K562 (cell line): ENCODE data around the gene TXLNB. TPM values are rescaled to one million over a fixed set of nuclear protein-coding genes. Genes with fewer than 3 reads are reported as not detected.

ENCODE experiments used
- ATAC-seq: fragments of 200-7000 bp; cut with Tn5 transposase; 3 replicates; pipeline ENCODE4 v1.9.1; 2020; ENCODE audit warnings: moderate library complexity
- BruUV-seq: library from RNA; stranded (reverse); fragments of 400-500 nt; replicated peaks from 2 replicates; lab custom pipeline; 2021; lab: Mats Ljungman, UMichigan
- CTCF ChIA-PET: fragments of 300-600 bp; formaldehyde crosslinking; extraction: SDS; loops from one replicate; lab custom pipeline; 2021; ENCODE audit warnings: low intra/inter-chr PET ratio; lab: Yijun Ruan, JAX
- POLR2A ChIA-PET: fragments of 300-600, 350-650 bp; sonication (Branson Sonifier 250); formaldehyde crosslinking; extraction: SDS; loops from one replicate; lab custom pipeline; 2021; ENCODE audit warnings: antibody characterized with exemption, inconsistent platforms; lab: Yijun Ruan, JAX
- DNase-seq, 4 experiments: peaks; one replicate each; pipeline versions ENCODE4 v3.0.0 to v3.0.0-alpha.2; 2011 to 2018; ENCODE audit warnings: low spot score in 3 of 4, mixed read lengths in 3 of 4; ENCODE audit errors: extremely low read depth in 1 of 4
- FAIRE-seq: peaks from 2 replicates; lab custom pipeline; 2011; peaks lifted over from hg19 to GRCh38; lab: Jason Lieb, UNC
- H2AFZ ChIP-seq: 2 replicates; pipeline ENCODE4 v1.6.0; 2011; ENCODE audit warnings: low read depth, low read length, control low read depth, inconsistent platforms
- H3K27ac ChIP-seq: fragments of 200-600 bp; 3 replicates; pipeline ENCODE4 v1.8.0; 2011; ENCODE audit warnings: low read depth, mild to moderate bottlenecking, control low read depth, inconsistent platforms, low read length, moderate library complexity, mixed read lengths; ENCODE audit errors: extremely low read depth
- H3K27me3 ChIP-seq, 2 experiments: fragments of 300-600 bp in 1 of 2; 2 replicates in 1 of 2; 3 replicates in 1 of 2; pipeline versions ENCODE4 v1.6.0 to v1.8.0; 2011; ENCODE audit warnings: inconsistent platforms in 2 of 2, low read length in 2 of 2, mild to moderate bottlenecking in 1 of 2, mixed read lengths in 1 of 2, moderate library complexity in 1 of 2; ENCODE audit not compliant: control insufficient read depth in 2 of 2, insufficient read depth in 2 of 2
- H3K36me3 ChIP-seq: fragments of 300-600 bp; 3 replicates; pipeline ENCODE4 v1.8.0; 2011; ENCODE audit warnings: mild to moderate bottlenecking, low read length, inconsistent platforms; ENCODE audit not compliant: control insufficient read depth, insufficient read depth
- H3K4me1 ChIP-seq, 2 experiments: fragments of 200-600 bp in 1 of 2; replicated peaks in 1 of 2; 2 replicates in 1 of 2; 3 replicates in 1 of 2; pipeline versions ENCODE4 v1.5.1 to v1.8.0; 2011; ENCODE audit warnings: inconsistent platforms in 2 of 2, low read length in 2 of 2, mild to moderate bottlenecking in 1 of 2, mixed read lengths in 1 of 2, moderate library complexity in 1 of 2; ENCODE audit not compliant: control insufficient read depth in 2 of 2, insufficient read depth in 2 of 2
- H3K4me2 ChIP-seq: 2 replicates; pipeline ENCODE4 v1.6.1; 2011; ENCODE audit warnings: low read length, control low read depth, inconsistent platforms, mixed read lengths; ENCODE audit not compliant: insufficient read depth
- H3K4me3 ChIP-seq: fragments of 200-600 bp; sonication (generic), shearing (Covaris generic); 2 replicates; pipeline ENCODE4 v1.5.1; 2016; ENCODE audit warnings: control low read depth, inconsistent platforms
- H3K79me2 ChIP-seq: fragments of 200-600 bp; 3 replicates; pipeline ENCODE4 v1.8.0; 2011; ENCODE audit warnings: low read length, inconsistent platforms; ENCODE audit not compliant: control insufficient read depth, insufficient read depth
- H3K9ac ChIP-seq, 2 experiments: 2 replicates each; pipeline versions ENCODE4 v1.6.0 to v1.6.1; 2011; ENCODE audit warnings: low read depth in 2 of 2, low read length in 2 of 2, control low read depth in 1 of 2, inconsistent platforms in 1 of 2, mild to moderate bottlenecking in 1 of 2, mixed read lengths in 1 of 2; ENCODE audit not compliant: insufficient read depth in 1 of 2
- H3K9me1 ChIP-seq: one replicate; pipeline ENCODE4 v1.6.0; 2011; ENCODE audit warnings: inconsistent platforms, mild to moderate bottlenecking, low read length, moderate library complexity; ENCODE audit not compliant: control insufficient read depth, insufficient read depth
- H3K9me3 ChIP-seq: replicated peaks from 2 replicates; pipeline ENCODE4 v1.5.1; 2011; ENCODE audit warnings: low read depth, low read length, inconsistent platforms; ENCODE audit not compliant: control insufficient read depth, insufficient read depth
- H4K20me1 ChIP-seq: replicated peaks from 2 replicates; pipeline ENCODE4 v1.6.1; 2011; ENCODE audit warnings: low read length, inconsistent platforms, mixed read lengths; ENCODE audit not compliant: control insufficient read depth, insufficient read depth
- ASH1L ChIP-seq: fragments of 450-650 bp; IDR thresholded peaks from 2 replicates; pipeline ENCODE4 v1.6.1; 2018; ENCODE audit warnings: borderline replicate concordance, mild to moderate bottlenecking, low read depth; ENCODE audit not compliant: partially characterized antibody
- CEBPB ChIP-seq: fragments of 450-650 bp; IDR thresholded peaks from 2 replicates; pipeline ENCODE4 v1.6.1; 2016; ENCODE audit warnings: missing genetic modification characterization, missing compliant biosample characterization
- ESRRA ChIP-seq: fragments of 450-650 bp; IDR thresholded peaks from 2 replicates; pipeline ENCODE4 v1.6.1; 2014; ENCODE audit warnings: low read depth, mild to moderate bottlenecking, moderate library complexity, borderline replicate concordance
- GTF2A2 ChIP-seq: IDR thresholded peaks from 2 replicates; pipeline ENCODE4 v1.6.1; 2016; ENCODE audit warnings: mild to moderate bottlenecking, missing genetic modification characterization, missing compliant biosample characterization
- HEY1 ChIP-seq: fragments of 250-450 bp; sonication (Bioruptor Pico); IDR thresholded peaks from 2 replicates; pipeline ENCODE4 v1.5.0; 2020; ENCODE audit warnings: mild to moderate bottlenecking, moderate library complexity, borderline replicate concordance
- JUNB ChIP-seq: fragments of 450-650 bp; formaldehyde crosslinking; conservative IDR thresholded peaks from 2 replicates; pipeline ENCODE4 v1.4.0; 2020; ENCODE audit warnings: mild to moderate bottlenecking
- NR2C2 ChIP-seq, 2 experiments: fragments of 200-800 bp in 1 of 2; sonication (Bioruptor generic) in 1 of 2; sonication (generic) in 1 of 2; formaldehyde crosslinking in 1 of 2; IDR thresholded peaks; 2 replicates each; pipeline versions ENCODE4 v1.6.1 to v1.8.0; 2016 to 2022; ENCODE audit warnings: mild to moderate bottlenecking in 1 of 2, missing compliant biosample characterization in 1 of 2, missing genetic modification characterization in 1 of 2, missing genetic modification reagents in 1 of 2
- PATZ1 ChIP-seq: fragments of 250-450 bp; sonication (Bioruptor Pico); IDR thresholded peaks from 2 replicates; pipeline ENCODE4 v1.5.0; 2020; ENCODE audit warnings: mild to moderate bottlenecking, borderline replicate concordance
- PHB2 ChIP-seq: fragments of 450-650 bp; IDR thresholded peaks from 2 replicates; pipeline ENCODE4 v1.6.1; 2017; ENCODE audit warnings: low read depth
- SRSF9 ChIP-seq: fragments of 200-400 bp; formaldehyde crosslinking; IDR thresholded peaks from 2 replicates; pipeline ENCODE4 v1.6.1; 2017; ENCODE audit warnings: low read depth, low read length, borderline replicate concordance
- TRIM28 ChIP-seq: fragments of 450-650 bp; IDR thresholded peaks from 2 replicates; pipeline ENCODE4 v1.6.1; 2017
- WGBS: fragments of 100-300 bp; shearing (Covaris generic); methylation state at CpG from one replicate; pipeline ENCODE4 v1.1.6; 2016; ENCODE audit warnings: low coverage, mixed read lengths; ENCODE audit not compliant: insufficient coverage; ENCODE audit errors: missing lambda C conversion rate; 5-methylcytosine and 5-hydroxymethylcytosine counted together
- in situ Hi-C: fragments of 300-500 bp; cut with MboI; formaldehyde crosslinking; loops from 4 replicates; pipeline ENCODE4 v1.15.0; 2018; ENCODE audit warnings: inconsistent platforms, mixed read lengths
- intact Hi-C: fragments of 100-400 bp; cut with micrococcal nuclease; formaldehyde crosslinking; loops from 2 replicates; pipeline ENCODE4 v1.14.2; 2022
- polyA plus RNA-seq, 8 experiments: library from polyadenylated mRNA; depleted of rRNA in 4 of 8; stranded (reverse) in 5 of 8; unstranded in 3 of 8; fragments of >200 nt; fragmentation: Nextera tagmentation in 2 of 8; fragmentation: Illumina TruSeq in 1 of 8; extraction: Ambion mirVana in 2 of 8; extraction: Trizol in 1 of 8; gene quantifications; 2 replicates each; pipeline versions ENCODE4 v1.2.1 to v1.2.3, GENCODE V29; 2011 to 2014; ENCODE audit warnings: inconsistent platforms in 1 of 8, missing spikeins in 1 of 8
- total RNA-seq, 7 experiments: library from RNA; depleted of rRNA in 6 of 7; stranded (reverse); fragments of >200 nt in 6 of 7; fragmentation: Illumina TruSeq in 2 of 7; extraction: Trizol in 2 of 7; gene quantifications; 2 replicates each; pipeline versions ENCODE4 v1.2.1 to v1.2.3, GENCODE V29; 2011 to 2021; ENCODE audit warnings: low replicate concordance in 1 of 7

The TXLNB gene
- total and polyA plus RNA-seq, 9 of the 15 experiments (the other 6 are each of a cell fraction or from before 2014, with no cell fraction given), result not detected

- no peaks in the 10 kb centered on the region for H3K4me1 ChIP-seq
- no peak overlapping the region for H3K4me2 ChIP-seq
- H3K79me2 ChIP-seq, result no peaks in the 10 kb centered on the region
- ATAC-seq (no peak), FAIRE-seq (no peak), DNase-seq (no peak)
- BruUV-seq, result no TSS peak
- POLR2A ChIA-PET, result no interaction called here
- H3K27me3 ChIP-seq, result peaks cover 4% of the 10 kb centered on the region in 2 experiments; a peak in 2 of 5 replicates
- intact Hi-C loops (no loop called here), in situ Hi-C loops (no loop called here)
- no peaks in the 10 kb centered on the region for H4K20me1 ChIP-seq
- no peaks in the 10 kb centered on the region for H3K36me3 ChIP-seq
- no peak overlapping the region for H3K27ac ChIP-seq
- 2% methylated on average over 6 of the region's 6 CpGs for WGBS
- no peaks in the 10 kb centered on the region for H3K9me3 ChIP-seq
- H2AFZ ChIP-seq, result no peak overlapping the region
- H3K9me1 ChIP-seq, result no peaks in the 10 kb centered on the region
- H3K4me3 ChIP-seq, result no peak overlapping the region
- TF ChIP-seq SRSF9 (no peak), PATZ1 (no peak), PHB2 (no peak), ESRRA (no peak), GTF2A2 (tag) (no peak), CEBPB (tag) (no peak), TRIM28 (no peak), ASH1L (no peak), NR2C2 (CRISPR knock-in tag; IDR thresholded peaks at IDR 0.05) (no peak), NR2C2 (tag; IDR thresholded peaks at IDR 0.05) (no peak), HEY1 (no peak), JUNB (no peak)
- CTCF ChIA-PET, result no interaction called here
- no peak overlapping the region for H3K9ac ChIP-seq
Observed at GRCh38 chr6:139313784-139314545, 22.2 kb upstream of the TXLNB start.
